GM15510 (cell line): ENCODE results near the gene COBLL1.

Experiments
- POLR2A ChIP-seq: IDR thresholded peaks from 3 replicates; pipeline ENCODE4 v1.6.1; 2011; ENCODE audit warnings: borderline replicate concordance; ENCODE audit not compliant: insufficient read length; ENCODE audit errors: extremely low read depth

Gene COBLL1

DNA sequence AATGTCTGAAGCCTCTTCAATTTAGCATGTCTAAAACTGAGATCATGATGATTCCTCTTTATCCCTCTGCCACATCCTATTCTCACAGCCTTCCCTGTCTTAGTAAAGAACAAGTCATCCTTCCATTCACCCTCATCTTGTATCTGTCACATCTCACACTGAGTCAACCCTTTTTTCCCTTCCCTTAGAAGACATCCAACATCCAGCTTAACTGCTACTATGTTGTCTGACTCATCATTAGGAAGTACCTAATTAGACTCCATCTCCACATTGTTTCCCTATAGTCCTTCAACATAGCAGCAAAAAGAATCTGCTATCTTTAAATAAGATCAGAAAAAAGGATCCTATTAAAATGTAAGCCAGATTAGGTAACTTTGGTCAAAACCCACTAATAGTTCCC is 135.1 kb downstream of the COBLL1 start:
- no peak for TF ChIP-seq POLR2A

- no peak for TF ChIP-seq POLR2A
Measured at GRCh38 chr2:164705412-164706167, 136.0 kb downstream of the COBLL1 start.

DNA sequence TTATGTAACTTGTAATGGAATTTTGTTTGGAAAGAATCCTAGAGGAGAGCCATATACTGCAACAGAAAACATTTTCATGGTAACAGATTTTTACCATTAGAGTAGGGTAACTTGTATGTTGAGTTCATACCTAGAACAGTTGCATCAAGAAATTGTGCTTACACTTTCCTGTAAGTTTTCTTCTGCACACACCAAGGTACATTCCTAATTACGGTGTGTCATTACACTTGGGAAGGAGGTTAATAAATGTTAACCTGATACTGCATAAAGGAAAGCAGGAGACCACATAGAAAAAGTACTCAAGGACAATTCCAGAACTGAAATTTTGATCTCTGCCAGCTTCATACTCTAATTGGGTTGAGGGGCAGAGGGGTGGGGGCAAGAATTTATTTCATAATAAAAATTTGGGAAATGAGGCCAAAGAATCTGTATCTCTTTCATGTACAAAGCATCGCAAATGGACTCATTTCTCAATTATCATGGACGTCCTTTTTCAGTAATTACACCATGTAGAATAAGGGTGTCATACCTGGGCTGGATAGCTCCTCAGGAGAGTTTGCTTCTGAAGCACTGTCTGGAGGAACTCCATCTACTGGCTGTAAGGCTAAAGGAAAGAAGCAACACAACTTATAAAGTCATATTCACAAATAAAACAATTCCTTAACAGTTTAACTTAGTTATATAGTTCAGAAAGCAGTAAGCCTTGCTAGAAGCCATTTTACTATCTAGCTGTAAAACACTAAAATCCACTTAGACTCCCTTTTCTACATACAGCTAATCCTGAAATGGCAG is 137.5 kb downstream of the COBLL1 start:
- TF ChIP-seq POLR2A = no peak

- TF ChIP-seq POLR2A = no peak
Measured at GRCh38 chr2:164701565-164701964, 140.1 kb downstream of the COBLL1 start.

- no peak for TF ChIP-seq POLR2A
Measured at GRCh38 chr2:164700390-164700789, 141.2 kb downstream of the COBLL1 start.

GRCh38 chr2:164697688-164698461 is 143.7 kb downstream of the COBLL1 start:
- no peak for TF ChIP-seq POLR2A

GRCh38 chr2:164696634-164697033 is 145.0 kb downstream of the COBLL1 start:
- TF ChIP-seq POLR2A = no peak

DNA sequence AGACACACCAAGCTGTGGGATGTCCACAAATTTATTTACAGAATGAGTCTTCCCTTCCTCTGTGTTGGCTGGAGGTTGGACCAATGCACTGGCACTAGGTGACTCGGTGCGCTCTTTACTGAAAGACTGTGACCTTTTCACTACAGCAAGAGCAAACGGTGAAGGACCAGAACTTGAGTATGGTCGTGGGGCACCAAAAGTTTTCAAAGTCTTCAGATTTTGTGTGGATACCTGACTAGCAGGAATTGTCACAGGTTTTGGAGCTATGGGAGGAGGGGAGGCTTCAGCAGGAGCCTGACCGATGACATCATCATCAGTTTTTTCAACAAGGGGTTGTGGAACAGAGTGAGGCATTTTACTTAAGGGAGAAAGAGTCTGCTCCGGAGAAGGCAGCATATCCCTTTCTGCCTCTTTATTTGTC is 147.3 kb downstream of the COBLL1 start:
- TF ChIP-seq POLR2A = no peak

DNA sequence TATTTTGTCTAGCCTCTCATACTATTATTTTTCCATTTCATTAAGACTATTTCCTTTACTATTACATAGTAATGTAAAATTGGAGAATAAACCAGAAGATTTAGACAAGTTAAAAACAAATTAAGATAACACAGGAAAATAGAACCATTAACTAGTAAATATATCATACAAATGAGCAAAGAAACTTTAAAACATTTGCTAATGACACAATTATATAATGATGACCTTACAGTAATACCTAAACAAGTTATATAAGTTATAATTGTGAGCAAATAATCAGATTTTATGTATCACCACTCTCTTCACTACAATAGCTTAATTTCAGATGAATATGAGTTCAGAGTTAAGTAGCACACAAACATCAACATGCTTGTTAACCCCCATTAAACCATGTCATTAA is 147.8 kb downstream of the COBLL1 start:
- no peak for TF ChIP-seq POLR2A

- no peak for TF ChIP-seq POLR2A
Measured at GRCh38 chr2:164693390-164693789, 148.2 kb downstream of the COBLL1 start.

DNA sequence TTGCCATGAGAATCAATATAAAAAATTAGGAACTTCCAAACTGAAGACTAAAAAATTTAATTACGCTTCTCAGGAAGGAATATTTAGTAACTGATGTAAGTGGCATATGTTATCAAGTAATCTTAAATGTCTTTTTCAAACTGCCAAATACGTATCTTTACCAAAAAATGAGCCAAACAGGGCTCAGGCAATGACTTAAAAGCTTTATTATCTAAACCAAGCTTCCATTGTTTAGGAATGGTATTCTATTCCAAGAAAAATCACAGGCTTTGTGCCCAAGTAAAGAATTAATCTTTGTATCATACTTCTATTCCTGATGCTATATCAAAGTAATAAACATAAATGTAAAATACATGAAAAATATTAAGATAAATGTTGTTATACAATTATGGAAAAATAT is 148.7 kb downstream of the COBLL1 start:
- no peak for TF ChIP-seq POLR2A

- no peak for TF ChIP-seq POLR2A
Measured at GRCh38 chr2:164692114-164692513, 149.5 kb downstream of the COBLL1 start.

DNA sequence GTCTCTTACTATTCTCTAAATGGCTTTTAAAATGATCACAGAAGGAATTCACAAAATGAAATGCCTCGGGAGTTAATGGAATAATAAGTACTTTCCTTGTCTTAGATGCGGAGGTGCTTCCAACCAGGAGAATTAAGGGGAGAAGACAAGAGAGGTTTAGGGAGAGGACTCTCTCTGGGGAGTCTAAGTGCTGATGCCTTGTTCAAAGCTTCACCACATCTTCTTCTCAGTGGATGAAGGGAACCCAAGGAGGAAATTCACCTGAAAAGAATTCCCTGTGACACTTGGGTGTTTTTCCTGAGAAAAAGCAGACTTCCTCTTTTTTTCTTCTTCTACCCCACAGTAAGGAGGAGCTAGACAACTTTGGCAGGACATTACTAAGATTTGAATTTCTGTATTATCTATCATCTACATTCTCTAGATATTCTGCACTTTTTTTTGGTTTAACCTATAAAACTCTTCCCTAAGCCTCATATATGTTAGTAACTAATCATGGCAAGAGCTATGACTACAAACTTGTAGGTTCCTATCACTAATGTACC is 150.2 kb downstream of the COBLL1 start:
- TF ChIP-seq POLR2A = no peak

DNA sequence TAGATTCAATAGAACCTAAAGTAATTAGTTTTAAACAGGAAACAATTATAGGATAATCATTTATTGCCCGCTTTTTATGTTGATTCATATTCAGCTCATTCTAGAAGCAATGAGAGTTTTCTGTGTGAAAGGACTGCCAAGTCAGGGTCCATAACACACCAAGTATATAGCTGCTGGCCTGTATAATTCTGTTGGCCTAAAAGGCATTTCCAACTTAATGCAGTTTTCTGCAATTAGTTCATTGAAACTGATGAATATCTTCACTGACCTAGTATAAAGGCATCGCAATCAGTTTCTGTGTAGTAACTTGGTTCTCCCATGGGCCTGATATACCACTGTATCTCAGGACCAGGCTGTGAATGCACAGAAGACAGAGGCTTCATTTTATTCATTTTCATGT is 151.3 kb downstream of the COBLL1 start:
- TF ChIP-seq POLR2A = no peak

DNA sequence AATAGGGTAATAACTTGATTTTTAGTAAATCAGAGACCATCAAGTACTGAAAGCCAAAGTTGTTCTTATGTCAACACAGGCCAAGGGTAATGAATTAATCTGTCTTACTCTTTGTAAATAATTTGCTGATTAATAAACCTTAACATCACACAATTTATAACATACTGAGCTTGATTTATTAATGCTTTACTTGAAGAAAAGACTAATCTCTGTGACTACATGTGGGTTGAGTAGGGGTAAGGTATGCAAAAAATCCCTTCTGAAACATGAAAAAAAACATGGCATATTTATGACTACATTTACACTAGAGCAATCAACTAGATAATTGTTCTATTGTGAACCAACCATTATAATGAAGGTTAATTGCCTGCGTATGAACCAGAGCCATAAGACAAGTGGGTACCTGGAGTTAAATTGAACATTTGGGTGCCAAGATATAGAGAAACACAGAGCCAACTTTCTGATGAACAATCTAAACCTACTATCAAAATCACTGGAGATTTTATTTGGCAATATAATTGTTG is 152.7 kb downstream of the COBLL1 start:
- TF ChIP-seq POLR2A = no peak
